Measurements from ENCODE around the gene SLC22A23. TPM values are rescaled to one million over a fixed set of nuclear protein-coding genes. Genes with fewer than 3 reads are reported as not detected.

SLC22A23 gene
- polyA plus RNA-seq, 4 donors = 9.8 to 12.4 (median 11.4) TPM

DNA sequence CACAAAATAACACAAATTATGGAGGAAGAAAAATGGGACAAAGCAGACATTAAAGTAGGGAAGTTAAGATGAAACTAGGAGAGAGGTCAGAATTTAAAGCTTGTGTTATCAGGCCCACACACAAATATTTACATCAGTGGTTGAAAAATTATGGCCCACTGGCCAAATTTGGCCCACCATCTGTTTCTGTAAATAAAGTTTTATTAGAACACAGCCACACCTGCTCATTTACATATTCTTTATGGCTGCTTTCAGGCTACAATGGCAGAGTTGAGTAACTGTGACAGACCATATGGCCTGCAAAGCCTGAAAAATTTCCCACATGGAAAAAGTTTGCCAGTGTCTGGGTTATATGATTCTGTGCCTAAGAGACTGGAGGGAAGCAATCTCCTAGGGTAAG is 49.0 kb downstream of the SLC22A23 start:
- no peak for DNase-seq (ENCODE audit: low read depth in 4 of 4, low spot score in 3 of 4)

DNA sequence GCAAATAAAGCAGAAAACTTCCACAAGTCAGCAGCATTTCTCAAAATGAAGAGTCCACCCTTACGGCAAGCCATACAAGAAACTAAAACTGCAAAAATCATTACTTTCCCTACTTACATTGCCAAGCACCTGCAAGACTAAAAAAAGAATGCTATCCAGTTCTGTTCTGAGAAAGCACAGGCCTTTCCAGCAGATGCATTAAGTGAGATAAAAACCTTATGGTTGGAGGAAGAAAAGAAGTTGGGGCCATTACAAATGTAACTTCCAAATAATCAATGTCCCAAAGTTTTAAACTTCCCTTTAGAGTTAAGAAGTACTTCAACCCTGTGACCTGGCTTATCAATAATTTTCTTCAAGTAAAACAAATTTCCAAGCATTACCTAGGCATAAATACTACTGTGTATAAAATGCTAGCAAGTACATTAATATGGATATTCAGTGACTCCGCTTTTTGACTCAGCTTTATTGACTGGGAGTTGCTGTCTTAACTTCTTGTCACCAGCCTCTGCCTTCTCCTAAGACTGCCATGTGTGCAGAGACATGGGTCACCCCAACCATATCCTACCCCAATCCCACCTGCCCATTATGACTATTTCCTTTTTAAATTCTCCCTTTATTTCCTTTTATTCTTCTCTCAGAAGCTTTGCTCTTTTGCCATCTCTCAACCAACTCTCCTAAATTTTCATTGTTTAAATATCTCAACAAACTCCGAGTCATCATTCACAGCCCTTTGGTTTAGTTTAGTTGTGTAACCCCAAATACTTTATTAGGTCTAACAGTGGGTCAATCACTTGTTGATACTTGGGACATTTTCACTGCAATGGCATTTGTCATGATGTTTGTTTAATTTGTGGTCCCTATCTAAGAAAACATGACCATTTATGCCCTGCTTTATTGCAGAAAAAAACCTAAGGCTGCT is 49.7 kb downstream of the SLC22A23 start:
- DNase-seq (ENCODE audit: low read depth in 4 of 4, low spot score in 3 of 4) = no peak

DNA sequence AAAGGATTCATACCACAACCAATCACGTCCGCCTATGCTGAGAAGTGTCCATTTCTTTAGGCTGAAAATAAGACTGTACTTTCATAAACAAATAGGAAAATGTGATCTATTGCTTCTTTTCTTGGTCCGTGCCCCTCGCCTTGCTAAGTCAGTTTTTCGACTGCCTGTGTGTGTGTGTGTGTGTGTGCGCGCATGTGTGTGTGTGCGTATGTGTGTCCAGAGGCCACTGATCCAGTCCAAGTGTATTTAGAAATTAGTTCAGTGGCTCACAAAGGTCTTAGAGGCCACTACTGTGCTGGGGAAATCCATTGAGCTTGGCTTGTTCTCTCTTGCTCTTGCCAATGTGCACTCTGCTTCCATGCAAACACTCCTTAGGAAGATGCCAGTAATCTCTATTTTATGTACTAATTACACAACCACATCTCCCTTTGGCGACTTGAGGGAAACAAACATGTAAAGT is 50.5 kb downstream of the SLC22A23 start:
- no peak for DNase-seq (ENCODE audit: low read depth in 4 of 4, low spot score in 3 of 4)

DNA sequence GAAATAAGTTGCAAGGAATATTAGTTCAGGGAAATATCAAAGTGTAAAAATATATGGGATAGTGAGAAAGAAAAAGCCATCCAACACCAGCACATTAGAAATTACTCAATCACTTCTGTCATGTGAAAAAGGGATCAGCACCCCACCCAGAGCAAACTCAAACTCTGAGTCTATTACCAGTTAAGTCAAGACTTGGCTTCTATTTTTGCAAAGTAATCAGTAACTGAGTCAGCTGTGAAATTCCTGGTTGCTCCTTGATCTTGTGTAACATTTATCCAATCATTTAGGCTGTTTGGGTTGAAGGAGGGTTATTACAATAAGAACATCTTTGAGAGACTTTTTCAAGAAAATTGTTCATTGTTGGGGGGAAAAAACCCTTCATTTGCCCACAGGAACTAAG is 51.2 kb downstream of the SLC22A23 start:
- DNase-seq (ENCODE audit: low read depth in 4 of 4, low spot score in 3 of 4) = no peak

DNA sequence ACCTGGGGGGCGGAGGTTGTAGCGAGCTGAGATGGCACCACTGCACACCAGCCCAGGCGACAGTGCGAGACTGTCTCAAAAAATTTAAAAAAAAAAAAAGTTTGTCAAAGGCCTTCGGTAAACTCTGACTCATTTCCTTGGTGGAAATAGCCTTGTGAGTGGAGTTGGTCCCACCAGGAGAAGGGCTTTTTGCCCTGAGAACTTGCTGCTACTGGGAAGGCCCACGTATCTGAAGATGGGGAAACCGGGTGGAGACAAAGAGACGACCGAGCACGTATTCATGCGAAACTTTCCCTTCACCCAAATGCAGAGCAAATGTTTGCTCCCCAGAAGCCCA is 51.7 kb downstream of the SLC22A23 start:
- no peak for DNase-seq (ENCODE audit: low read depth in 4 of 4, low spot score in 3 of 4)

DNA sequence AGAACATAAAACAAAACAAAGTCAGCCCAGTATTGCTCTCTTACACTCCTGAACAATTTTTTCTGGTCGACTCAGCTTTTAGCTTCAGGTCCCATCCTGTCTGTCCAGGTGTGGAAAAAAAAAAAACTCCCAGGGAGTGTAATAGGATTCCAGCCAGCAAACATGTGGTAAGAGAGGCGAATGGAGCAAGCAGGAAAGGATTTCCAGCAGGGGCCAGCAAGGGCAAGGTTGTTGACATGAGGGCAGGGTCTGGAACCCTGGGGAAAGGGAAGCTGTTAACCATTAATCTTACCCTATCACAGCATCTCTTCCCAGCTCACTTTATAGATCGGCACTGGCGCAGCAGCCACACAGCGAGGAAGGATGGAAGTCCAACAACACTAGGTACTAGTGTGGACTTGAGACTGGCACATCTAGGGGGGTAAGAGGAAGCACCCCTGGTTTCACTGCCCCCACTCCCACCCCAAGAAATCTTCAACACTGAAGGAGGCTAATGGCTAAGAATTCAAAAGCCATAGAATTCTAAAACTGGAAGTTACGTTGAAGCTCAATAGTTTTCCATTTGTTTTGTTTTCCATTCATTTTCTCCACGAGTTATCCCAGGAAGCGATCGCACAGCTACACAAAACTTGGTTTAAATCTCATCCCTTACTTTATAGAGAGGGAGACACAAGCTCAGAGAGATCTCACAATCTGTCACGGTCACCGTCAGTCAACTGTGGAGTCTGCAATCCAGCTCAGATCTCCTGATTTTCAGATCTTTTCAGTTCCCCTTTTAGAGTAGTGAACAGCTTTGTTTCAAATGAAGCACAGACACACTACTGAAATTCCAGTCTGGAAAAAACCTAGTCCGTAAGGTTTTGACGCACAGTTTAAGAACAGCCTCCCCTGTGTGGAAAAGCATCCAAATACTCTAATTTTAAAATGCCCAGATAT is 53.3 kb downstream of the SLC22A23 start:
- DNase-seq (ENCODE audit: low read depth in 4 of 4, low spot score in 3 of 4) = peak in 3 of 4 donors; percentile 35 to 62 (median 52)

DNA sequence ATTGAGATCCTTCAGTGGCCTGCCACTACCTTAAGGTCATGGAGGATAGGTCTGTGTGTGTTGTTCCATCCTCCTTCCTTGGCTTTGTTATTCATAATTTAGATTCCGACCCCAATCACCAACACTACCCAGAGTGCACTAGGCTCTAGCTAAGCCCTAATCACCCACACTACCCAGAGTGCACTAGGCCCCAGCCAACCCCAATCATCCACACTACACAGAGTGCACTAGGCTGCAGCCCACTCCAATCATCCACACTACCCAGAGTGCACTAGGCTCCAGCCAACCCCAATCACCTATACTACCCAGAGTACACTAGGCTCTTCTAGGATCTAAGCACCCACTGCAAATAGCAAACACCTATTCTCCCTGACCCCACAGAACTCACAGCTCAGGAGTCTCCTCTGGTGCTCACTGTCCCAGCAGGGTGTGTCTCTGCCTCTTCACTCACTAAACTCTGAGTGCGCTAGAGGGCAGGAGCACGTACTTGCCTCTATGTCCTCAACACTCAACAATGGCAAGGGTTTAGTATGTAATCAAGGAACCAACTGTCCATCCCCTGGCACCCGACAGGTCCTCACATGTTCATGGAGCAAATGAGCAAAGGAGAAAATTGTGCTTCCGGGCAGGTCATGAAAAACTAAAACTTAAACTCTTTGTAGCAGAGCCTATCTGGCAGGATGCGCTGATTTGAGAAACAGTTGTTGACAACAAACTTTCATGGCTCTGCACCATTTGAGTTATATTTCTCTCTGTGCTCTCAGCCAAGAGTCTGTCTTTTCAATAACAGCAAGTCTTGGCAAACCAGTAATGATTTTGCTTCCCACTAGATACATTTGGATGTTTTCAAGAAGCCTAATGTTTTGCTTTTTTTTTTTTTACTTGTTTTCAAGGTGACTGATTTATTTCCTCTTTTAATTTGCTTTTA is 54.3 kb downstream of the SLC22A23 start:
- DNase-seq (ENCODE audit: low read depth in 4 of 4, low spot score in 3 of 4) = no peak

DNA sequence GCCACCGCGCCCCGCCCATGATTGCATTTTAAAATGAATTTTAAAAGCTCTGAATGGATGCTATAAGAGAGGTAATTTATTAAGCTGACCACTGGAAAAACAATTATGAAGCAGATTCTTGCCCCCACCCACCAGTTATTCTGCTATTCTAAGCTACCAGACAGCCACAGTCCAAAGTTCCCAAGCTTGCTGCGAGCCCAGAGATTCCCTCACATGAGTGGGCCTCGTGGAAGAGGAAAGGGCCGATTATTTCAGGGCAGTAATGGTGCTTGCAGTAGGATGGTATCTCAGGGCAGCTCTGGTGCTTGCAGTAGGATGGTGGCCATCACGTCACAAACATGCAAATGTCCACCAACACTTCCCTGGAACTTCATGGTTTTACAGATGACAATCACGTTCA is 56.7 kb downstream of the SLC22A23 start:
- no peak for DNase-seq (ENCODE audit: low read depth in 4 of 4, low spot score in 3 of 4)

DNA sequence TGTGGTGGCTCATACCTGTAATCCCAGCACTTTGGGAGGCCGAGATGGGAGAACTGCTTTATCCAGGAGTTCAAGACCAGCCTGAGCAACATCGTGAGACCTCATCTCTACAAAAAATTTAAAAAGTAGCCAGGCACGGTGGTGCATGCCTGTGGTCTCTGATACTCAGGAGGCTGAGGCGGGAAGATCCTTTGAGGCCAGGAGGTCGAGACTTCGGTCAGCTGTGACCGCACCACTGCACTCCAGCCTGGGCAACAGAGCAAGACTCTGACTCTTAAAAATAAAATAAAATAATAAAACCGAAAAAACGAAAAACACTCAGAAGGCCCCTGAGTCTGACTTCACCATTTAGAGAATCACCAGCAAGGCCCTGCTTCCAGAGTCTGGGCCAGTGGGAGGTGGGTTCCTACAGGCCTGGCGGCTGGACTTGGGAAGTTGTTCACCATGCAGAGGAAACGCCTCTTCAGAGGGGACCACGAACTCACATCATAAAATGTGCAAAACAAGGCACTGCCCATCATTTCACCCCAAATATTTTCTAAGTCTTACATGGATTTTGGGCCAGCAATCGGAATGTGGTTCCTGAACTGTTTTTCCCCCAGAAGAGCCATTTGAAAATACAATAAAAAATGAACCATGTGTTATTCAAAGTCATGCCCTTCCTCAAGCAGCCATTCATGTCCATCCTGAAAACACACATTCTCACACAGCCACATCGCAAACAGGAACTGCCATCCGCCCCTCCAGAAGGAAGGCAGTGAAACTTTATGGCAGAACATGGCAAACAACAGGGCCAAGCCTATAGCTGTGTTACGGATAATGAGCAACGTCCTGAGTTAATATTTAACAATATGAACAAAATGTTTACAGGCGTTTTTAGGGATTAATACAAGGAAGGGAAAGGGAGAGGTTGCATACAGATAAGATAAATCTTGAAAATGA is 57.8 kb downstream of the SLC22A23 start:
- no peak for DNase-seq (ENCODE audit: low read depth in 4 of 4, low spot score in 3 of 4)

DNA sequence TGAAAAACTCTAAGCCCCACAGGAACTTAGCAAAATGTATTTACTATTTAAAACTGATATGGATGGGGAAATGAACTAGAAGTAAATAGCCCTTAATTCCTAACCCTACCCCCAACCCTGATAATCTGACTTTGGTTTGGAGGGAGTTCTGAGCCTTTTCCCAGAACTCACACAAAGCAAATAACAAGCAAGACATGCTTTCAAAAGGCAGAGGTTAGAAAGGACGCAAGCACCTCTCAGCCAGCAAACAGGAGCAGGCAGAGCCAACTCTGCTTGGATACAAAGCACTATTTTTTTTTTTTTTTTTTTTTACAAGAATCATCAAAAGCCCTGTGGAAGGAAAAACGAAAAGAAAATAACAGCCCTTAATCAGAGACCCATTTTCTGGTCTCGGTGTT is 58.7 kb downstream of the SLC22A23 start:
- no peak for DNase-seq (ENCODE audit: low read depth in 4 of 4, low spot score in 3 of 4)

DNA sequence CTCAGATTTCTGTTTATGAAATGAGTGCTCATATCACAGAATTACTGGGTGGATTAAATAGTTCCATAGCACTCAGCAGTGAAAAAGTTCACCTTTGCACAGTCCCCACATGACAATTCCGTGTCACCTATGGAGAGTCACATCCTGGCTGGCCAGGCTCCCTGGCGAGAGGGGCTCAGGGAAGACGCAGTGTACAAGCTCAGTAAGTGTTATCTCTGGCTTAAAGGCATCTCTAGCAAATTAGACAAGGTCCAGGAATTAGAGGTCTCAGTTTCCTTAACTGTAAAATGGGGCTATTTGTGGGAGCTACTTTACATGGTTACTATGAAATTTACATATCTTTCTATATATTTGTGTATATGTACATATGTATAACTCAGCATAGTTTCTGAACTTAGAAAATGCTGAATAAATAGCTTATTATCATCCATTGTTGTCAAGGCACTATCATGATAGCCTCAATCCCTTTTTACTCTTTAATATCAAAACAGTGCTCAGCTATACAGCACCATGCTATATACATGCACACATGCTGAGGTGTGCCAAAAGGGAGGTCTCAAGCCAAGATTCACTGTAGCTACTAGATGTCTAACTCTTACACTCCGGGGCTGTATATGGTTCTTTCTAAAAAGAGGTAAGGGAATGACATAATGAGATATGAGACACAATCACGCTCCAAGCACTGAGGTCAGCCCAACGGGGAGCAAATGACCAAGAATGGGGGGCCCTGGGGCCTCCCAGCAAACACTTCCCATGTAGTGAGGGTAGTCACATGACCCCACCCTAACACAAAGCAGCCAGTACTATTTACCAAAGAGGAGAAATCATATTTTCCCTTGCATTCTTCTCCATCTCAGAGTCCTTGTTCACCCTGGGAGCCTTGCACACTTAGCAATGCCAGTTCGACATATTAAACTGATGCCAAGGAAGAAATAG is 59.4 kb downstream of the SLC22A23 start:
- DNase-seq (ENCODE audit: low read depth in 4 of 4, low spot score in 3 of 4) = no peak

DNA sequence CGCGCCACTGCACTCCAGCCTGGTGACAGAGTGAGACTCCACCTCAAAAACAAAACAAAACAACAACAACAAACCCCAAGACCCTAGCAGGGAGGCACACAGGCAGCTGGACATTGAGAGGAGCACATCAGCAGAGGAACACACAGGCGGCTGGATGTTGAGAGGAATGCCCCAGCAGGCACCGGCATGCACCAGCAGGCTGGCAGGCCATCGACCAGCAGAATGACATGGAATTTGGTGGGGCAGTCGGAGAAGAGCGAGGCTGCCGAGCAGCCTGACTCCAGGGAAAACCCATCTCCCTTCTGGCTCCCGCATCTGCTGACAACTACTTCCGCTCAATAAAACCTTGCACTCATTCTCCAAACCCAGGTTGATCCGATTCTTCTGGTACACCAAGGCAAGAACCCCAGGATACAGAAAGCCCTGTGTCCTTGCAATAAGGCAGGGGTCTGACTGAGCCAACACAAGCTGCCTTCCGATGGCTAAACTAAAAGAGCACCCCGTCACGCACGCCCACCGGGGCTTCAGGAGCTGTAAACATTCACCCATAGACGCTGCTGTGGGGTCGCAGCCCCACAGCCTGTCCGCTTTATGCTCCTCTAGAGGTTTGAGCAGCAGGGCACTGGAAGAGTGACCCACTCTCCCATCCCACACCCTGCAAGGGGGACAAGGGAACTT is 60.2 kb downstream of the SLC22A23 start:
- no peak for DNase-seq (ENCODE audit: low read depth in 4 of 4, low spot score in 3 of 4)

DNA sequence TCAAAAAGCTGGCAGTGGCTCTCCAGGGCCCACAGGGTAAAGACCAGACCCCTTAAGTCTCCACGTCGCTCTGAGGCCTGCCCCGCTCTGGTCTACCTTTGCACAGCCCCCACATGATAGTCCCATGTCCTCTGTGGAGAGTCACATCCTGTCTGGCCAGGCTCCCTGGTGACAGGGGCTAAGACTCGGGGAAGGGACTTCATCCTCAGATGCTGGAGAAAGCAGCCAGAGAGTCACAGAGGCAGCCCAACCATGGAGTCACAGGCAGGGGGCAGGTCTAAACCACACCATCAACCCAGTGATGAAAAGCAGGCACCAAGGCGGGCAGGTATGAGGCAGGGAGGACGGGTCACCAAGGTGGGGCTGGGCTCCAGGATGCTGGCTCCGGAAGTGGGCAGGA is 62.2 kb downstream of the SLC22A23 start:
- DNase-seq (ENCODE audit: low read depth in 4 of 4, low spot score in 3 of 4) = no peak

DNA sequence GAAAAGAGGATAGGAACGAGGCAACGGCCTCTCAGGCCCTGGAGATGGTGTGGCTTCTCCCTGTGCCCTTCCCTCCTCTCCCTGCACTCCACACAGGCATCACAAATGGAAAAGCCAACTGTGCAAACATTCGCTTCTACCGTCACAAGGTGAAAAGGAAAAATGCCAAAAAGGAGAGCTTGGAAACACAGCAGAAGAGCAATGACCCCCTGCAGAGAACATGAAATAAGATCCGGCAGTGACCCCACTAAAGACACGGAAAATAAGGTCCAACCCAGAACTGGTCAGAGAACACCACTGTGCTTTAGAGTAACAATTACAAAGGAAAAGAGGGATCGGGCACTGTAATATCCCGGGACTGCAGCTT is 63.0 kb downstream of the SLC22A23 start:
- no peak for DNase-seq (ENCODE audit: low read depth in 4 of 4, low spot score in 3 of 4)

DNA sequence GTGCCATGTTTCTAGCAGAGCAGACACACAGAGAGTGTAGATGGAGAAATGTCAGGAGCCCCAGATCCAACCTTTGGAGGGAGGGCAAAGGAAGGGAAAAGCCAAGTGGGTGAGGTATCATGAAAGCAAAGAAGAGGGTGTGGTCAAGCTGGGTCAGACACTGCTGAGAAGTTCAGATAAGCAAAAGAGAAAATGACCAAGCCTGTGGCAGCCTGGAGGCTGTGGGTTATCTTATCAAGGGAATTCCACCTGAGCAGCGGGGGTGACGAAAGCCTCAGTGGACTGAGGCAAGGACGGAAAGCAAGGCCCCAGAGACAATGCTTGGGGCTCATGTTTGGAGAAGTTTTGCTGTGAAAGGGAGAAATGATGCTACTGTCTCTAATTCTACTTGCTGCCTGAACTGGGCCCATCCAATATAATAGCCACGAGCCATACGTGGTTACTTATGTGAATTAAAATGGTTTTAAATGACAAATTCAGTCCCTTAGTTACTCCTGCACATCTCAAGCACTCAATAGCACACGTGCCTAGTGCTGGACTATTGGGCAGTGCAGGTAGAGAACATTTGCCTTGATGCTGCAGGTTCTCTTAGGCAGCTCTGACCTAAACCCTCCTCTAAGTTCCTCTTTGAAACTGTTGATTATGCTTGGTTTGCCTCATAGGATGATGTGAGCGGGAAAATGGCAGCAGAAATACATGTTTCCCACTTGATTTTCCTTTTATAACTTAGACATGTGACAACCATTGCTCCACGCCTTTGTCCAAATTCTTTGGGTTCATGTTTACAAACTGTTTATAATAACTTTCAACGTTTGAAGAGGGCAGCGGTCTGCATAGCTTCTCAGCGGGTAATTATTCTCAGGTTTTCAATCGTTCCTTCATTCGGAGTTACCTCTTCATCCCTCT is 63.7 kb downstream of the SLC22A23 start:
- no peak for DNase-seq (ENCODE audit: low read depth in 4 of 4, low spot score in 3 of 4)

DNA sequence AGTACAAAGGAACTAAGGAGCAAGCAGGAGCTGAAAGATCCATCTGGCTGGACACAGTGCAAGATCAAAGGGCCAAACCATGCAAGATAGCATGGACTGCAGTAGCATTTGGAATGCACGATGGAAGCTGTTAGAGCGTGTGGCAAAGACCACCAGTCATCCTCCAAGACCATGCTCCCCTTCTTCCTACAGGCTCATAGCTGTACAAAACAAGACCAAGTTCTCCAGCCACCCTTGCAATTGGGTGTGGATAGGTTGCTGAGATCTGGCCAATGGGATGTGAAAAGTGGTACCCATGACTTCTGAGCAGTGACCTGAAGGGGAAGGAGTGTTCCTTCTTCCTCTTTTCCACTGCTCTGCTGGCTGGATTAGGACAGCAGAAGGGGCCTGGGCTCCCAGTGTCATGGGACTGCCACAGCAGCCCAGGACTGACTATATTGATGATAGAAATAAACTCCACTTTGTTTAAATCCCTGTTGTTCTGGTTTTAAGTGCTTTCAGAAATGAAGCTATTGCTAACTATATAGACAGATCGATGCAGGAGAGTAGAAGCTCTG is 64.9 kb downstream of the SLC22A23 start:
- DNase-seq (ENCODE audit: low read depth in 4 of 4, low spot score in 3 of 4) = no peak
